T-helper 2 cell treated with Interferon-gamma antibody and Interleukin-4, amounts not matched to agents 5 μg/mL and 100 μg/mL, for 36 hours (primary cell): Measurements from ENCODE around the gene PGF.
A peak's percentile ranks its signal among the peaks of the same experiment; 100 is the strongest.

ENCODE experiments used
- DNase-seq: peaks from one replicate; pipeline ENCODE4 v3.0.0; 2021; ENCODE audit warnings: low spot score
- H3K27ac Mint-ChIP-seq: one replicate; pipeline ENCODE4 v1.8.0; 2021; ENCODE audit warnings: mild to moderate bottlenecking, mixed read lengths
- H3K27me3 Mint-ChIP-seq: one replicate; pipeline ENCODE4 v1.8.0; 2021; ENCODE audit warnings: low read depth, mixed read lengths
- H3K36me3 Mint-ChIP-seq: one replicate; pipeline ENCODE4 v1.8.0; 2021; ENCODE audit warnings: low read depth, mixed read lengths
- H3K4me1 Mint-ChIP-seq: one replicate; pipeline ENCODE4 v1.8.0; 2021; ENCODE audit warnings: low read depth, mixed read lengths
- H3K4me3 Mint-ChIP-seq: one replicate; pipeline ENCODE4 v1.8.0; 2022; ENCODE audit warnings: mild to moderate bottlenecking, moderate library complexity, mixed read lengths
- H3K9me3 Mint-ChIP-seq: one replicate; pipeline ENCODE4 v1.8.0; 2021; ENCODE audit warnings: mixed read lengths

Gene PGF

DNA sequence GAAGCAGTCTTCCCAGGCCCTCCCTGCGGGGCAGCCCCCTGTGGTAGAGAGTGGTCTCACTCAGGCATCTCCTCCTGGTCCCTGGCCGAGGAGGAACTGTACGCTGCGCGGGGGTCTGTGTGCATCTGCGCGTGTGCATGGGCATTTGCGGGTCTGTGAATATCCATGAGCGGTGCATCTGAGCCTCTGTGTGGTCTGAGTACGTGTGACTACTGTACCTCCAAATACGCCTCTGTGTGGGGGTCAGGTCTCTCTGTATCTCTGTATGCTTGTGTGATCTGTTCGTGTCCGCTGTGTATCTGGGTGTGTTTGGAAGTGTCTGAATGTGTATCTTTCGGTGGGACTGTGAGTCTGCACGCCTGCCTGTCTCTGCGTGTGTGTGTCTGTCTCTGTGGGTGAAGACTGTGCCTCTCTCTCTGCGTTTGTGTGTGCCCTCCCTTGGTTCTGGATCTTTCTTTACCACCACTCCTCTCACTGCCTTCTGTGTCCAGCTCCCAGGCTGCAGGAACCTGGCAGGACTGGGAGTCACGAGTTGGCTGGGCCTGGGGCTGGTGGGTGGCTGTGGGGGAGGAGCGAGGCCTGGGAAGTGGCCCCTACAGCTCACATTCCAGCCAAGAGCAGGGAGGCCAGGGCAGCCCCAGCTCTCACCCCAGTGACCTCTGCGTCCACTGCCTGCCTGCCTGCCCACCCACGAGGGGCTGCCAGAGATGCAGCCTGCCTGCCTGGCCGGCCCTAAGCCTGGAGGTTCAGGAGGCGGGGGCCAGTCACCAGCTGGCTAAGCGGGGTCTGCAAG is 1.1 kb upstream of the PGF start:
- no peak for DNase-seq
- Mint-ChIP-seq H3K27me3 (peaks cover 11% of the 10 kb centered on the region), H3K27ac (no peak overlapping the region), H3K4me1 (peaks cover 1% of the 10 kb centered on the region), H3K9me3 (no peaks in the 10 kb centered on the region), H3K36me3 (no peaks in the 10 kb centered on the region), H3K4me3 (peak overlapping the region; percentile 39)

DNA sequence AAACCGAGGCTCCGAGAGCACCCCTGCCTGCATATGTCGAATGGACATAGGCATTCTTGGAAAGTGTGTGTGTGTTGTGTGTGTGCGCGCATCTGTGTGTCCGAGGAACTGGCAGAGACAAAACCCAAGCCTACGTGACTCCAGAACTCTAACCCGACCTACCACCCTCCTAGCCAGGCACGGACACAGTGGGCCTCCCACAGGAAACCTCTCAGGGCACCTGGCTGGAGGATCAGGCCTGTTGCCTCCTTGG is 556 bp upstream of the PGF start:
- peaks cover 1% of the 10 kb centered on the region for H3K4me1 Mint-ChIP-seq
- no peaks in the 10 kb centered on the region for H3K9me3 Mint-ChIP-seq
- peak overlapping the region; percentile 39 for H3K4me3 Mint-ChIP-seq
- no peak for DNase-seq
- no peaks in the 10 kb centered on the region for H3K36me3 Mint-ChIP-seq
- peaks cover 11% of the 10 kb centered on the region for H3K27me3 Mint-ChIP-seq
- no peak overlapping the region for H3K27ac Mint-ChIP-seq

DNA sequence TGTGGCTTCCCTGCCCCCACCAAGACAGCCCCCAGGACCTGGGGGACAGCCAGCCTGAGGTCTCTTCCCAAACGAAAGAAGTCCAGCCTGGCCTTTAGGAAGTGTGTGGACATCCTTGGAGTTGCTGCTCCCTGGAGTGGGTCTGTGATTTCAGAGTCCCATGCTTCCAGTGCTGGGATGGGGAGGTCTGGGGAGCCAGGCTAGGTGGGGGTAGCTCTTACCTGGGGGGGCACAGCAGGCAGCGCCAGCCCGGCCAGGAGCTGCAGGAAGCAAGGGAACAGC is 509 bp downstream of the PGF start:
- H3K27me3 Mint-ChIP-seq, result peaks cover 11% of the 10 kb centered on the region
- peaks cover 1% of the 10 kb centered on the region for H3K4me1 Mint-ChIP-seq
- H3K36me3 Mint-ChIP-seq, result no peaks in the 10 kb centered on the region
- no peak overlapping the region for H3K27ac Mint-ChIP-seq
- no peak for DNase-seq
- peak overlapping the region; percentile 51 for H3K4me3 Mint-ChIP-seq
- H3K9me3 Mint-ChIP-seq, result no peaks in the 10 kb centered on the region

DNA sequence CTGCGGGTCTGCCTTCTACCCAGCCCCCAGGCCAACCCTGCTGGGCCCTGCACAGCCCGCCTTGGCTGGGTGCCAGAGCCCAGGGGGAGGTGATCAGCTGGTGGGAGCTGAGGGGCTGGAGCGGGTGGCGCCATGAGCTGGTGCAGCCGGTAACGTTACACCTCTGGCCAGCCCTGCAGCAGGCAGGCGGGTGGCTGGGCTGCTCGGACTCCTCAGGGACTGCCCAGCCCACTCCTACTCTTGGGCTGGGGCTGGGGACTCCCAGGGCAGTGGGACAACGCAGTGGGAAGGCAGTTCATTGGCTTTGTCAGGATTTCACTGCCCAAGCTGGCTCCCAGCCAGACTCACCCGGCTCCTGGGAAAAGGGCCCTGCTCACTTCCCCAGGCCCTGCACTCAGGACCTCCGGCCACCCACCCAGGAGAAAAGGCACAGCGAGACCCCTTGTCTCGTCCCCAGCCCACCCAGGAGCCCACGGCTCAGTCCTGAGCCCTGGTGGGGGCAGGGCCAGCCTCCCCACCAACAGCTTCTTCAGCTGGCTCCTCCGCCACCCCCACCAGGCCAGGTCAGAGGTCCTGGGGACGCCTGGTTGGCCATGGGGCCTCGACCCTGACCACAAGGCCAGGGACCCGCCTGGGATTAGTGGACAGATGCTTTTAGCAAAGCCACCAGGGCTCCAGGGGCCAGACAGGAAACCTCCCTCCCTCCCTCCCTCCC is 1.0 kb downstream of the PGF start:
- Mint-ChIP-seq H3K36me3 (no peaks in the 10 kb centered on the region), H3K4me3 (no peak overlapping the region), H3K27me3 (peaks cover 11% of the 10 kb centered on the region), H3K9me3 (no peaks in the 10 kb centered on the region), H3K27ac (no peak overlapping the region), H3K4me1 (peaks cover 1% of the 10 kb centered on the region)
- DNase-seq, result no peak

DNA sequence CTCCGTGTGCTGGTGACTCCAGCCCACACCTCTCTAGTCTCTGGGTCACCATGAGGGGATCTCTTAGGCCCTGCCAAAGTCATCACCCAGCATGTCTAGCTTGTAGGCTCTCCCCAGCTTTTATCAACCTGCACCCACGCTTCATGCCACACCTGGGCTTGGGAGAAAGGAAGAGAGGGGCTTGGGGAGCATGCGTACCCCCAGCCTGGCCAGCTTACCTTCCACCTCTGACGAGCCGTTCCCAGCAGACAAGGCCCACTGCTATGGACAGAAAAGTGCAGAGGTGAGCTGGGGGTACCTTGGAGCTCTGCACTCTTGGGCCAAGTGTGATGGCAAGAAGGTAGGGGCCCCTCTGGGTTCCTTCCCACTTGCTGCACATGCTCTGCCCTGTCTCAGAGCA is 1.7 kb downstream of the PGF start:
- peaks cover 1% of the 10 kb centered on the region for H3K4me1 Mint-ChIP-seq
- no peaks in the 10 kb centered on the region for H3K36me3 Mint-ChIP-seq
- no peak for DNase-seq
- H3K9me3 Mint-ChIP-seq, result no peaks in the 10 kb centered on the region
- no peak overlapping the region for H3K4me3 Mint-ChIP-seq
- H3K27ac Mint-ChIP-seq, result no peak overlapping the region
- peaks cover 11% of the 10 kb centered on the region for H3K27me3 Mint-ChIP-seq

DNA sequence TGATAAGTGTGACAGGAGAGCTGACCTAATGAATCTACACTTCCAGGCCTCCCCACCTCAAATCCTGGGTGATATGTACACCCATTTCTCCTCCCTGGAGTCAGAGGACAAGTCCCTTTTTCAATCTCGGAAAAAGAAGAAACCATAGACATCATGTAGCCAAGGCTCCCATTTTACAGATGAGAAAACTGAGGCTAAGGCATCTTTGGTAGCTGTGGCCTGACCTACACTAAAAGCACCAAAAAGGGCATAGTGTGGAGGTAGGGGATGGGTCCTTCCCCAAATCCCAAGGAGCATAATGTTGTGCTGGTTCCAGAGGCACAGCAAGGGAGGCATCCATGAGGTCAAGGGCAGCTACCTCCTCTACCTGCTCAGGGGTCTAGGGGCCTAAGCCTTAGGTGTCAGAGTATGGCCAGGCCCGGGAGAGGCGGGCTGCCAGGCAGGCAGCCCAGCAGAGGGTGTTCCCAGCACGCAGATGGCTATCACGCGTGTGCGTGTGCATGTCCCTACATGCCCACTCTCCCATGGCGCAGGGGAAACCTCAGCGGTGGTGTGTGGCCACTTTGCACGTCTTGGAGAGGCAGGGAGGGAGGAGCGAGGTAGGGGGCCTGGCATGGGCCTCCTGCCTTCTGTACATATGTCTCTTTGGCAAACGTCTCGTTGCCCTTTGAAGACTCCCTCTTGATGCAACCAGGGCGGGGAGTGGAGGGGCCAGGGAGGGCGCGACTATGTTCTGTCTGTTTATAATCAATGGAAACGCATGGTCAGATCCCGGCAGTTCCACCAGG is 2.5 kb downstream of the PGF start:
- no peak for DNase-seq
- Mint-ChIP-seq H3K9me3 (no peaks in the 10 kb centered on the region), H3K27ac (no peak overlapping the region), H3K4me1 (peaks cover 1% of the 10 kb centered on the region), H3K4me3 (no peak overlapping the region), H3K27me3 (peaks cover 11% of the 10 kb centered on the region), H3K36me3 (no peaks in the 10 kb centered on the region)

DNA sequence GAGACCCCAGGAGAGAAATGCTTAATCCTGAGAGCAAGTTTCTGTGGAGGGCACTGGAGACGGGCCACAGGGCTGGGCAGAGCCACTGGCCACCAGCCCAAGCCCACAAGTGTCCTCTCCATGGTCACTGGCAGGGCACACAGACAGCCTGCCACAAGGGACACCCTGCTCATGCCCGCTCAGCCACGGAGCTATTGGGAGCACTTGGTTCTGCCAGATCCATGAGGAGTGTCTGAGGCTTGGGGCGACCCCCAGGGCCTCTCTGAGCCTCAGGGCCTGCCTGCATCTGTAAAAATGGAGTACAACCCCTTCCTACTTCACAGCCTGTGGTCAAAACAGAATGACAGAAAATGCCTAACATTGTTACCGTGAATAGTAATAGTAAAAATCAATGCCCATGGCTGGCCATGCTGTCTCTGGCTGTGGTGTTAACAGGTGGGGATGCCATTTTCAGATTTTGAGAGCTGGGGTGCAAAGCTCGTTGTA is 3.2 kb downstream of the PGF start:
- Mint-ChIP-seq H3K27ac (no peak overlapping the region), H3K27me3 (peaks cover 9% of the 10 kb centered on the region), H3K9me3 (no peaks in the 10 kb centered on the region), H3K4me3 (no peak overlapping the region), H3K36me3 (no peaks in the 10 kb centered on the region), H3K4me1 (peaks cover 1% of the 10 kb centered on the region)
- no peak for DNase-seq

DNA sequence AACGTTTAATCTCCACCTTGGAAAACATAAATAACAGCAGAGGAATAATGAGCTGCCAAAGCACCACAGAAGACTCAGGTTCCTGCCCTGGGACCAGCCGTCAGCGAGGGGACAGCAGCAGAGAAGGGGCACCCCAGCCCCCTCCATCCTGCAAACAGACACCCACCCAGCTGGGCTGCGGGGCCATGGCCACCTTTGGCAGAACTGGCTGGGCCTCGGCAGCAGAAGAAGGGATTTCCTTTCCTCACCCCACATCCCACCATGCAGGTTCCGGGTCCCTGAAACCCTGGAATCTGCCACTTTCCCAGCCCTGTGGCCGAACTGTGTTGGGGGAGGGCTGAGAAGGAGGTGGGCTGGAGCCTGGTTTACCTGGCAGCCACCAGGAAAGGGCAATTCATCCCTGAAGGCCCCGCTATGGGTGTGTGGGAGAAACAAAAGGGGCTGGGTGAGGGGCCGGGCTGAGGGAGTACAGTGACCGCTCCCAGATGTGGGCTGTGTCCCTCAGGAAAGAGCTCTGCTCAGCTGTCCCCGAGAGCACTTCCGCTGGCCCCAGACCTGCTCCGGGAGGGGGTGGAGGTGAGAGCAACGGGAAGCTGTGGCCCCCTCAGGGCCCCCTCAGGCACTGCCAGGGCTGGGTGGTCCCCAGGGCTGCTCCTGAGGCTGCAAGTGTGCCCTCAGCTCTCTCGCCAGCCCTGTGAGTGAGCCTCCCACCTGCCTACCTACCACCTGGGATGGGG is 3.8 kb downstream of the PGF start:
- no peaks in the 10 kb centered on the region for H3K9me3 Mint-ChIP-seq

DNA sequence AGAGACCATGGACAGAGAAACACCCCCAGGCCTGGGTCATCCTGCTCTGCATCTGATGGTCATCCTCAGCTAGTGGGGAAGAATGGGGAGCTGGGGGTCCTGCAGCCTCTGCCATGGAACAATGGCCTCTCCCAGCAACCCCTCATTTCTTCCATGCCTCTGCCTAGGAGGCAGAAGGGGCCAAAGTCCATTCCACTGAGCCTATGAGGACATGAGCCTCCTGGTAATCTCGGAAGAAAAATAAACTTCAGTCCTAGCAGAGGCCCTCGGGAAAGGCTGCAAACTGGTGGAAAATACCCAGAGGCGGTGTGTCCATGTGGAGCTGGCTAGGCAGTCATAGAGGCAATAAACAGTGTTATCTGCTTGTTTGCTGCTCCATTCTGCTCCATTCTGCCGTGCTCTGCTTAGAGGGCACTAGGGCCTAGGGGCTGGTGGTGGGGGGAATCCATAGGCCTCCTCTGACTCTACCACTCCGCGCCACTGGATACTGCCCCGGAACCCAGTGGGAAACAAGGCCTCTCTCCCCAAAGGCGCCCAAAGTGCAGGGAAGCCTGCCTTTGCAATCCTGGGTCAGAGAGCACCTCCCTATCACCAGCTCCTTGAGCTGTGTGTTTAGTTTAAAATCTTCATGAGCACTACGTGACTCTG is 4.5 kb downstream of the PGF start:
- no peak overlapping the region for H3K4me3 Mint-ChIP-seq
- H3K36me3 Mint-ChIP-seq, result no peaks in the 10 kb centered on the region
- peaks cover 2% of the 10 kb centered on the region for H3K27me3 Mint-ChIP-seq
- no peak for DNase-seq
- H3K9me3 Mint-ChIP-seq, result no peaks in the 10 kb centered on the region
- peaks cover 6% of the 10 kb centered on the region for H3K4me1 Mint-ChIP-seq
- H3K27ac Mint-ChIP-seq, result no peak overlapping the region

More for the DNA sequence above, 3.8 kb downstream of the PGF start:
- Mint-ChIP-seq H3K36me3 (no peaks in the 10 kb centered on the region), H3K27ac (no peak overlapping the region), H3K4me3 (no peak overlapping the region), H3K4me1 (peaks cover 2% of the 10 kb centered on the region), H3K27me3 (peaks cover 9% of the 10 kb centered on the region)
- no peak for DNase-seq

DNA sequence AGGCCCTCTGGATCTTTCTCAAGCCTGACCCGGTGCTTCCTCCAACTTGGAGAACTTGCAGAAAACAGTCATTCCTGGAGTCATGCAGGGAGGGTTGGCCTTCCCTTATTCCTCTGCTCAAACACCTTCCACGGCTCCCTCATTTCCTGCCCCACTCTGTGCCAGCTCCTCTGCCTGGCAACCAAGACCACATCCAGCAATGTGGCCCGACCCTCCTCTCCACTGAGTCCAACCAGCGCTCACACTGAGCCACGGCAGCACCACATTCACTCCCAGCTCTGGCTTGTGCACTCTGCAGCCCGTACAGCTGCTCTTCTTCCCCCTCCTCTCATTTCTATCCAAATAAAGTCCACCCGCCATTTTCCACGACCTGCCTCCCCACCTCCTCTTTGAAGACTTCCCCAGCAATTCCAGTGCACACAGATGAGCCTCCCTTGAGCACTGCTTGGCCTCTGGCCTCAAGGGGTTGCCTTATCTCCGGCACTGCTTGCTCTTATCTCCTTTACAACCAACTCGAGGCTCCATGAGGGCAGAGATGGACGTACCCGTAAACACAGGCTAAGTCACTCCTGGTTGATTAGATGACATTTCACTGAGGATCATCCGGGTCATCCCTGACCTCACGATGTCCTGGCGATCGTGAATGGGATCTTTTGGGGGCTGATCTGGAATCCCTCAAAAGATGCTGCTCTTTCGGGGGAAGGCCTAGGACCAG is 5.4 kb downstream of the PGF start:
- Mint-ChIP-seq H3K27me3 (no peaks in the 10 kb centered on the region), H3K9me3 (no peaks in the 10 kb centered on the region), H3K4me1 (peaks cover 6% of the 10 kb centered on the region), H3K27ac (no peak overlapping the region), H3K4me3 (no peak overlapping the region), H3K36me3 (no peaks in the 10 kb centered on the region)
- DNase-seq, result no peak

DNA sequence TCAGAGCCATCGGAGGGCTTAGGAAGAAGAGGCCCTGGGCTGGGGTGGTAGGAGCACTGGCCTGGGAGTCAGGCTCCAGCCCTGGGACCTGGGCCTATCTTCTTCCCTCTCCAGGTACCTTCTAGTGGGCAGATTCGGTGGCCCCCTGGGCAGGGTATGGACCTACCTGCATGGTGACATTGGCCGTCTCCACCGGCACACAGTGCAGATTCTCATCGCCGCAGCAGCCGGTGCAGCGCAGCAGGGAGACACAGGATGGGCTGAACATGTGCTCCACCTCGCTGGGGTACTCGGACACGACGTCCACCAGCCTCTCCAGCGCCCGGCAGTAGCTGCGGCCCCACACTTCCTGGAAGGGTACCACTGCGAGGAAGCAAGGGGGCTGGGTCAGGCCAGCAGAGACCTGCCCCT is 6.2 kb downstream of the PGF start:
- Mint-ChIP-seq H3K9me3 (no peaks in the 10 kb centered on the region), H3K4me1 (peaks cover 6% of the 10 kb centered on the region), H3K27me3 (no peaks in the 10 kb centered on the region), H3K36me3 (no peaks in the 10 kb centered on the region), H3K4me3 (no peak overlapping the region), H3K27ac (no peak overlapping the region)
- no peak for DNase-seq

DNA sequence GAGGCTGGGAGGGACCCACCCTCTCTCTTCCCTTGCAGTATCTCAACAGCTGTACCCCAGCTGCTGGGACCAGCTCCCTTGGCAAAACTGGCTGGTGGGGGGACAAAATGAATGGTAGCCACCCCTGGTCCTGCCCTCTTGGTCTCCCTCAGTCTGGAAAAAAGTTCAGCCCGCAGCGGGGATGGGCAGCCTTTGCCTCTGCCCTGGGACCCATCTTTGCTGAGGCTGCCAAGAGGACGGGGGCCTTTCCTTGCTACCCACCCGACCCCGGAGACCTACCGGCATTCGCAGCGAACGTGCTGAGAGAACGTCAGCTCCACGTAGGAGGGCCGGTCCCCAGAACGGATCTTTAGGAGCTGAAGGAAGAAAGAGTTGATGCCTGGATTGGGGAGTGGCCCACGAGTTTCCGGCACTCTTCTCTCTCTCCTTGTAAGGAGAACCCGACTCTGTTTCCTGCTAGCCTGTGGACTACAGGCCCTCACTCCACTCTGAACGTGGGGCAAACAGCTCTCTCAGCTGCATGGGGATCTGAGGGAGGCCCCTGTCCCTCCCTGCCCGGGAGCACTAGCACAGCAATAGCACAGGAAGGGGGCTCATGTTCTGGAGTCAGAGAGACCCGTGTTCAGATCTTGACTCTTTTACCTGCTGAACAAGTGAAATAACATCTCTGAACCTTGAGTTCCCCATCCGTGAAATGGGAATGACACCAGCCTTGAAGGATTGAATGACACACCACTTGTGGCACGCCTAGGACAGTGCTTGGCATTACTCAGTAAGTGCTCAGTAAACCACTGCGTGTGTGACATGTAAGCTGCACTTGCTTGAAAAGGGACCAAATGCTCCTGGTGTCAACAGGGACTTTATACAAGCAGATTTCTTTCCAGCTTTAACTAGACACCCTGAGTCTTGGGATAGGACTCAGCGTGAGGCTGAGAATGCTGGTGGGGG is 6.9 kb downstream of the PGF start:
- no peak for DNase-seq
- Mint-ChIP-seq H3K9me3 (no peaks in the 10 kb centered on the region), H3K27ac (no peak overlapping the region), H3K4me1 (peaks cover 6% of the 10 kb centered on the region), H3K36me3 (no peaks in the 10 kb centered on the region), H3K27me3 (no peaks in the 10 kb centered on the region), H3K4me3 (no peak overlapping the region)
